Gastrocnemius medialis (tissue), 4 donors: Measurements from ENCODE around the gene VAPA. TPM values are rescaled to one million over a fixed set of nuclear protein-coding genes. Genes with fewer than 3 reads are reported as not detected.
A peak's percentile ranks its signal among the peaks of the same experiment; 100 is the strongest.

Experiments
- ATAC-seq, 2 donors: fragments of 150-250 bp; one replicate each; pipeline ENCODE4 v1.9.1; 2016
- DNase-seq, 2 donors: peaks; one replicate each; pipeline ENCODE4 v3.0.0-alpha.2; 2019
- H3K27ac ChIP-seq, 4 donors: fragments of 200-600 bp; sonication (generic); 1 replicate in 1 of 4; 2 replicates in 3 of 4; pipeline ENCODE4 v1.5.1; 2016 to 2018; ENCODE audit warnings: mild to moderate bottlenecking in 2 of 4, moderate library complexity in 1 of 4
- H3K27me3 ChIP-seq, 3 donors: fragments of 200-600 bp; sonication (generic) in 2 of 3; 1 replicate in 1 of 3; 2 replicates in 2 of 3; pipeline versions ENCODE4 v1.5.1 to v1.6.0; 2016 to 2019; ENCODE audit warnings: mild to moderate bottlenecking in 1 of 3, moderate library complexity in 1 of 3
- H3K36me3 ChIP-seq, 2 donors: fragments of 200-600 bp; sonication (generic) in 1 of 2; one replicate each; pipeline ENCODE4 v1.5.1; 2017 to 2018
- H3K4me1 ChIP-seq, 2 donors: fragments of 200-600 bp; sonication (generic) in 1 of 2; one replicate each; pipeline ENCODE4 v1.5.1; 2016 to 2017; ENCODE audit warnings: mild to moderate bottlenecking in 2 of 2
- H3K4me3 ChIP-seq, 4 donors: fragments of 200-600 bp; sonication (generic) in 3 of 4; 1 replicate in 1 of 4; 2 replicates in 3 of 4; pipeline ENCODE4 v1.5.1; 2016 to 2019; ENCODE audit warnings: mild to moderate bottlenecking in 2 of 4
- H3K9me3 ChIP-seq, 3 donors: fragments of 200-600 bp; sonication (generic) in 2 of 3; 1 replicate in 1 of 3; 2 replicates in 2 of 3; pipeline ENCODE4 v1.5.1; 2016 to 2019
- CTCF ChIP-seq, 5 experiments: fragments of 450-650 bp in 3 of 5; fragments of 200-600 bp in 2 of 5; sonication (generic) in 2 of 5; IDR thresholded peaks in 4 of 5; conservative IDR thresholded peaks in 1 of 5; 1 replicate in 4 of 5; 2 replicates in 1 of 5; pipeline ENCODE4 v1.5.1; 2016 to 2019; ENCODE audit warnings: antibody characterized with exemption in 5 of 5, mild to moderate bottlenecking in 3 of 5, moderate library complexity in 3 of 5
- POLR2A ChIP-seq, 2 donors: fragments of 450-650 bp; IDR thresholded peaks; one replicate each; pipeline ENCODE4 v1.6.1; 2017; ENCODE audit warnings: antibody characterized with exemption in 2 of 2, mild to moderate bottlenecking in 2 of 2, moderate library complexity in 2 of 2
- in situ Hi-C, 4 donors: fragments of 200-750 bp; cut with MboI; loops; one replicate each; pipeline versions ENCODE4 v1.15.0 to v1.8.0; 2017; ENCODE audit warnings: low sequenced_read_pairs in 4 of 4
- intact Hi-C: fragments of 100-400 bp; cut with DNase I; formaldehyde crosslinking; loops from one replicate; pipeline ENCODE4 v1.15.1; 2023; ENCODE audit warnings: low total_unique reads
- total RNA-seq, 4 donors: library from RNA; depleted of rRNA; stranded (reverse); fragments of >200 nt; gene quantifications; one replicate each; pipeline versions ENCODE4 v1.1.0 to v1.2.3, GENCODE V29; 2016

Gene VAPA
- total RNA-seq, 4 donors from 2014 or later = 227 to 320 (median 243) TPM

DNA sequence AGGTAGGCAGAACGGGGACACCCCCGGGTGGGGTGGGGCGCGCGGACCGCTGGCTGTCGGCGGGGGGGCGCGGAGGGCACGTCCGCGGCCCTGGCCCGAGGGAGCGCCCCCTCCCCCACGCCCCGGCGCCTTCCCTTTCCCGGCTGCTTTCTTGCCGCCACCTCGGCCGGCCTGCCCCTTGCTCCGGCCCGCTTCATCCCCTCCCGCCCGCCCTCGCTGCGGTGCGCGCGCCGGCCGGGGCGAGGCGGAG lies 443 bp downstream of the VAPA start:
- H3K36me3 ChIP-seq = no peaks in the 10 kb centered on the region
- DNase-seq (no peak), ATAC-seq (peak; percentile 15 to 30)
- H3K27ac ChIP-seq = peak overlapping the region; percentile 92 to 99 (median 97)
- intact Hi-C loops (loop anchor here (1.0 to 10.0 kb wide), 5 partner anchors 65 to 439 kb away; partner anchors contain the start of genes PPP4R1, RAB31 and RALBP1), in situ Hi-C loops (loop anchor here in 2 of 4 donors (25.0 kb wide), 1 partner anchor 102 kb away; no protein-coding TSS in a partner anchor)
- peaks cover 43 to 46% of the 10 kb centered on the region in 2 donors for H3K4me1 ChIP-seq
- no peak for TF ChIP-seq POLR2A (IDR thresholded peaks at IDR 0.05)
- H3K9me3 ChIP-seq = no peaks in the 10 kb centered on the region
- no peaks in the 10 kb centered on the region for H3K27me3 ChIP-seq
- H3K4me3 ChIP-seq = peak overlapping the region; percentile 68 to 95 (median 85)

GRCh38 chr18:9914584-9915290 lies 921 bp downstream of the VAPA start:
- intact Hi-C loops (loop anchor here (1.0 to 10.0 kb wide), 5 partner anchors 65 to 440 kb away; partner anchors contain the start of genes PPP4R1, RAB31 and RALBP1), in situ Hi-C loops (loop anchor here in 2 of 4 donors (25.0 kb wide), 1 partner anchor 102 kb away; no protein-coding TSS in a partner anchor)
- Histone ChIP-seq H3K27me3 (no peaks in the 10 kb centered on the region), H3K36me3 (no peaks in the 10 kb centered on the region), H3K9me3 (no peaks in the 10 kb centered on the region), H3K4me3 (peak overlapping the region; percentile 68 to 95 (median 85)), H3K27ac (peak overlapping the region; percentile 92 to 99 (median 97)), H3K4me1 (peaks cover 48 to 50% of the 10 kb centered on the region in 2 donors)
- TF ChIP-seq POLR2A (IDR thresholded peaks at IDR 0.05) (peak; percentile 57 to 60), CTCF (IDR thresholded peaks at IDR 0.05 in 4 of 5, conservative IDR thresholded peaks at IDR 0.05 in 1 of 5) (no peak)
- DNase-seq = peak; percentile 72 to 85
- ATAC-seq = peak; percentile 43 to 59

DNA sequence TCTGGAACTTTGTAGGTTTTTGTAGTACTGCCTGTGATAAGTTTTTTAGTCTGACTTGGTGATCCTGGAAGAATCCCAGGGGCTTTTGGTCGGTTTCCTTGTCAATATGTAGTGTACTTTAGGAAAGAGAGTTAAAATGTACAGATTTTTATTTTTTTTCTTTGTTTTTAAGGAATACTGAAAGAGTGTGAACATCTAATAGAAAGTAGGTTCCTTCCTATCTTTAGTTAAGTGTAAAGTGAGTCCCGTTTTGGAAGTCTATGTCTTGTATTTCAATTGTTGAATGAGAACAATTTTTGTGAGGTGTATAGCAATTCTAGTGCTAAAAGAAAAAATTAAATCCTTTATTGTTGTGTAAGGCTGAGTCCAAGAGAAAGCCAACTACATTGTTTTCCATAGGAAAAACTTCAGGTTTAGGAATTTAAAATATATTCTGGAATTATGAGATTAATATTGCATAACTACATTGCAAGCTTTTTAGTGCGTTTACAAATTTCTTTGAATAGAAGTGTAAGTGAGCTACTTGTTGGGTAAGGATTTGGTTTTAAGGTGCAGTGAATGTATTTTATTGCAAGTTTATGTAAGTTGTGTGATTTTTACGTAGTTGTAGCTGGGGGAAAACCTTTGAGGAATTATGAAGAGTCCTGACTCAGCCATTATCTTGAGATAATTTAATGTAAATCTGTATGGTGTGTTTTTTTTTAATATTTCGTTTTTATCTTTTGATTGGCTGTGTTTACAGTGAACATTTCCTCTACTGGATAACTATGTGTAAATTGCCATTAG lies 1.7 kb downstream of the VAPA start:
- peak overlapping the region; percentile 68 to 95 (median 85) for H3K4me3 ChIP-seq
- H3K4me1 ChIP-seq = peaks cover 55 to 56% of the 10 kb centered on the region in 2 donors
- intact Hi-C loops (loop anchor here (2.0 to 10.0 kb wide), 2 partner anchors 301 to 441 kb away; partner anchors contain the start of genes PPP4R1 and RALBP1), in situ Hi-C loops (loop anchor here in 2 of 4 donors (25.0 kb wide), 1 partner anchor 103 kb away; no protein-coding TSS in a partner anchor)
- no peak for TF ChIP-seq CTCF (IDR thresholded peaks at IDR 0.05 in 4 of 5, conservative IDR thresholded peaks at IDR 0.05 in 1 of 5)
- no peak for TF ChIP-seq POLR2A (IDR thresholded peaks at IDR 0.05)
- ATAC-seq (no peak), DNase-seq (no peak)
- no peaks in the 10 kb centered on the region for H3K27me3 ChIP-seq
- no peaks in the 10 kb centered on the region for H3K9me3 ChIP-seq
- peak overlapping the region; percentile 92 to 99 (median 97) for H3K27ac ChIP-seq
- no peaks in the 10 kb centered on the region for H3K36me3 ChIP-seq

GRCh38 chr18:9916077-9916639 lies 2.3 kb downstream of the VAPA start:
- DNase-seq (no peak), ATAC-seq (no peak)
- Histone ChIP-seq H3K9me3 (no peaks in the 10 kb centered on the region), H3K4me3 (peak overlapping the region; percentile 0 to 95 (median 85)), H3K27ac (peak overlapping the region; percentile 92 to 99 (median 97)), H3K27me3 (no peaks in the 10 kb centered on the region), H3K36me3 (no peaks in the 10 kb centered on the region), H3K4me1 (peaks cover 62 to 63% of the 10 kb centered on the region in 2 donors)
- in situ Hi-C loops = loop anchor here in 2 of 4 donors (25.0 kb wide), 1 partner anchor 104 kb away; no protein-coding TSS in a partner anchor
- TF ChIP-seq CTCF (IDR thresholded peaks at IDR 0.05 in 4 of 5, conservative IDR thresholded peaks at IDR 0.05 in 1 of 5) (no peak), POLR2A (IDR thresholded peaks at IDR 0.05) (no peak)
- intact Hi-C loops = loop anchor here (10.0 kb wide), 1 partner anchor 441 kb away; the partner anchor contains the start of gene RALBP1
